RWPE2 (cell line): Measurements from ENCODE around the gene WDR72.
A peak's percentile ranks its signal among the peaks of the same experiment; 100 is the strongest.

Experiments used
- ATAC-seq: fragments of 200-7000 bp; cut with Tn5 transposase; 3 replicates; pipeline ENCODE4 v1.9.1; 2021; ENCODE audit warnings: low read depth
- DNase-seq: peaks from one replicate; pipeline ENCODE4 v3.0.0-alpha.2; 2020; ENCODE audit warnings: low spot score
- H3K27ac ChIP-seq: fragments of 450-650 bp; 2 replicates; pipeline ENCODE4 v1.5.1; 2017; ENCODE audit warnings: mild to moderate bottlenecking; ENCODE audit not compliant: poor library complexity, severe bottlenecking
- H3K27me3 ChIP-seq: fragments of 250-450 bp; sonication (Bioruptor Pico); 2 replicates; pipeline ENCODE4 v1.5.1; 2021; ENCODE audit warnings: mild to moderate bottlenecking, moderate library complexity; ENCODE audit not compliant: insufficient read depth, poor library complexity, severe bottlenecking
- H3K36me3 ChIP-seq: fragments of 250-450 bp; sonication (Bioruptor Pico); 2 replicates; pipeline ENCODE4 v1.5.1; 2020; ENCODE audit warnings: low read depth, mild to moderate bottlenecking, moderate library complexity
- H3K4me1 ChIP-seq: fragments of 250-450 bp; sonication (Bioruptor Pico); 2 replicates; pipeline ENCODE4 v1.5.1; 2021; ENCODE audit warnings: mild to moderate bottlenecking, moderate library complexity; ENCODE audit not compliant: insufficient read depth, poor library complexity, severe bottlenecking
- H3K4me3 ChIP-seq: fragments of 250-450 bp; sonication (Bioruptor Pico); 2 replicates; pipeline ENCODE4 v1.5.1; 2021; ENCODE audit warnings: mild to moderate bottlenecking, moderate library complexity; ENCODE audit not compliant: severe bottlenecking
- H3K9me3 ChIP-seq: fragments of 250-450 bp; sonication (Bioruptor Pico); 2 replicates; pipeline ENCODE4 v1.5.1; 2021; ENCODE audit warnings: mild to moderate bottlenecking, moderate library complexity; ENCODE audit not compliant: severe bottlenecking
- TF ChIP-seq, protein P1 (sequence below): fragments of 450-650 bp; IDR thresholded peaks from one replicate; pipeline ENCODE4 v1.5.1; 2017; ENCODE audit warnings: mild to moderate bottlenecking, moderate library complexity; ENCODE audit not compliant: poor library complexity, severe bottlenecking

WDR72 gene

GRCh38 chr15:53757906-53758305, 1.6 kb downstream of the WDR72 start:
- no peaks in the 10 kb centered on the region for H3K9me3 ChIP-seq

DNA sequence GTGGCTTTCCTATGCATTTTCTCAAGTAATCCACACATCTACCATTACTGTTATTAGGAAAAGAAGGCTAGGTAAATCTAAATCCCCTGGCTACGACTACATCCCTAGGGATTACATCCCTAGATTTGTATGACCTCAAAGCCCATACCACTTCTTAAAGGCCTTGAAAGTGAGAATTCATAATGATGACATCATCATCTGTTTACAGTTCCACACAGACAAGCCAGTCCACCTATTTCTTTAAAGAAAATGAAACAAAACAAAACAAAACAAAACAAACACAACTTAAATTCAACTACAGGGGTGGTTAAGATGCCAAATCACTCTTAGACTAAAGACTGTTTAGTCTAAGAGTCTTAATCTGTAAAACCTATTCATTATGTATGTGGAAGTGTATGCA, 5.7 kb downstream of the WDR72 start:
- Histone ChIP-seq H3K27ac (no peak overlapping the region), H3K36me3 (no peaks in the 10 kb centered on the region), H3K4me3 (no peak overlapping the region), H3K27me3 (peaks cover 12% of the 10 kb centered on the region), H3K4me1 (no peaks in the 10 kb centered on the region), H3K9me3 (no peaks in the 10 kb centered on the region)
- TF ChIP-seq, protein P1, sequence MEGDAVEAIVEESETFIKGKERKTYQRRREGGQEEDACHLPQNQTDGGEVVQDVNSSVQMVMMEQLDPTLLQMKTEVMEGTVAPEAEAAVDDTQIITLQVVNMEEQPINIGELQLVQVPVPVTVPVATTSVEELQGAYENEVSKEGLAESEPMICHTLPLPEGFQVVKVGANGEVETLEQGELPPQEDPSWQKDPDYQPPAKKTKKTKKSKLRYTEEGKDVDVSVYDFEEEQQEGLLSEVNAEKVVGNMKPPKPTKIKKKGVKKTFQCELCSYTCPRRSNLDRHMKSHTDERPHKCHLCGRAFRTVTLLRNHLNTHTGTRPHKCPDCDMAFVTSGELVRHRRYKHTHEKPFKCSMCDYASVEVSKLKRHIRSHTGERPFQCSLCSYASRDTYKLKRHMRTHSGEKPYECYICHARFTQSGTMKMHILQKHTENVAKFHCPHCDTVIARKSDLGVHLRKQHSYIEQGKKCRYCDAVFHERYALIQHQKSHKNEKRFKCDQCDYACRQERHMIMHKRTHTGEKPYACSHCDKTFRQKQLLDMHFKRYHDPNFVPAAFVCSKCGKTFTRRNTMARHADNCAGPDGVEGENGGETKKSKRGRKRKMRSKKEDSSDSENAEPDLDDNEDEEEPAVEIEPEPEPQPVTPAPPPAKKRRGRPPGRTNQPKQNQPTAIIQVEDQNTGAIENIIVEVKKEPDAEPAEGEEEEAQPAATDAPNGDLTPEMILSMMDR = no peak
- no peak for ATAC-seq
- DNase-seq = no peak

More at GRCh38 chr15:53757906-53758305, 1.6 kb downstream of the WDR72 start:
- TF ChIP-seq, protein P1 = no peak
- Histone ChIP-seq H3K4me3 (no peak overlapping the region), H3K27me3 (peaks cover 30% of the 10 kb centered on the region), H3K27ac (no peak overlapping the region), H3K36me3 (no peaks in the 10 kb centered on the region), H3K4me1 (no peaks in the 10 kb centered on the region)
- DNase-seq (no peak), ATAC-seq (no peak)

GRCh38 chr15:53752406-53752805, 7.1 kb downstream of the WDR72 start:
- ATAC-seq = no peak

DNA sequence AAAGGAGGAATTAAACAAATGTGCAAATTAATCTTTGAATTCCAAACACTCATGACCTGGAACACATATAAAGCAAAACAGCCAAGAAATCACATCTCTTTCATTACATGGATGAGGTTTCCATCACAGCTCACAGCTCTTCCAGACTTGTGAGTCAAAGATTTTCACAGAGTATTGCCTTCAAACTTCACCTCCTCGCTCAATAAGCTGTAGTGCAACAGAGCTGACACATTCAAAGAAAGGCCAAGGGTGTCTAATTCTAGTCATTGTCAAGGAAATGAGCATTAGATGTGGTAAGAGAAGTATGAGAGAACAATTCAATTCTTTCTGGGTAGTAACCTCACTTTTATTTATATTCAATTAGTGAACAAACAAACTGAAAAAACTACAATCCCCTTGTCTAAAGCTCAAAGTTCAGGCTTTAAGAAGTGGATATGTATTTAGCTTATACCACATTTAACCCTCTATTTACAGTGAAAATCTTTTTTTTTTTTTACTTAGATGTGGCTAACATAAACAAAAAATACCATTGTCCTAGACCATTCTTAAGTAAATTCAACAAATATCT, 11.9 kb downstream of the WDR72 start:
- no peak for DNase-seq
- no peaks in the 10 kb centered on the region for H3K36me3 ChIP-seq
- ATAC-seq = no peak
- H3K9me3 ChIP-seq = no peaks in the 10 kb centered on the region
- no peaks in the 10 kb centered on the region for H3K27me3 ChIP-seq
- H3K4me1 ChIP-seq = no peaks in the 10 kb centered on the region
- H3K27ac ChIP-seq = no peak overlapping the region
- H3K4me3 ChIP-seq = no peak overlapping the region
- TF ChIP-seq, protein P1 = no peak

More at GRCh38 chr15:53752406-53752805, 7.1 kb downstream of the WDR72 start:
- H3K27ac ChIP-seq = no peak overlapping the region
- H3K9me3 ChIP-seq = no peaks in the 10 kb centered on the region
- H3K36me3 ChIP-seq = no peaks in the 10 kb centered on the region
- H3K27me3 ChIP-seq = no peaks in the 10 kb centered on the region
- no peak for DNase-seq
- no peak overlapping the region for H3K4me3 ChIP-seq
- TF ChIP-seq, protein P1 = no peak
- H3K4me1 ChIP-seq = no peaks in the 10 kb centered on the region

DNA sequence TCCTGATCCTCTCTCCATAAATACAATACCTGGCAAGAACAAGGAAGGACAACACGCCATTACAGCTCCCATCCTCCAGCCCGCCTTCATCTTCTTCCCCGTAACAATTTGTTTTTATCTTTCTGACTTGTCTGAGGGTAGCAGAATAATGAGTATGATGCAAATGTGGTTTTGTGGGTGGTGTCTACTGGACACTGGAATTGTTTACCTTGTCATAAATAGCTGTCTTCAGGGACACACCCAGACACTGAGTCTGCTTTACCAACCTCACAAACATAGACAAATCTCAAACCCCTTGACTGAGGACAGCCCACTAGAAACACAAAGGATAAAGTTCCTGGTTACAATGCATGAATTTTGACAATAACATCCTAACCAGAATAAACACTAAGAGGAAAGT, 13.4 kb downstream of the WDR72 start:
- peak; percentile 49; the same call in 2 of the 3 replicates for ATAC-seq

More for the DNA sequence above, 13.4 kb downstream of the WDR72 start:
- Histone ChIP-seq H3K4me3 (no peak overlapping the region), H3K36me3 (no peaks in the 10 kb centered on the region), H3K27ac (no peak overlapping the region), H3K27me3 (no peaks in the 10 kb centered on the region), H3K4me1 (no peaks in the 10 kb centered on the region), H3K9me3 (no peaks in the 10 kb centered on the region)
- DNase-seq = no peak
- TF ChIP-seq, protein P1 = no peak
